Astrocyte (in vitro differentiated cells and primary cell): ENCODE measurements around the gene ALDOB.

Experiments
- CTCF ChIP-seq: IDR thresholded peaks from 2 replicates; pipeline ENCODE4 v1.5.1; 2011; ENCODE audit warnings: low read depth, mild to moderate bottlenecking, inconsistent platforms, low read length, moderate library complexity; ENCODE audit not compliant: insufficient read depth
- EZH2 ChIP-seq: IDR thresholded peaks from 2 replicates; pipeline ENCODE4 v1.6.1; 2012; ENCODE audit warnings: mild to moderate bottlenecking, low read length, inconsistent platforms; ENCODE audit not compliant: insufficient read depth

DNA sequence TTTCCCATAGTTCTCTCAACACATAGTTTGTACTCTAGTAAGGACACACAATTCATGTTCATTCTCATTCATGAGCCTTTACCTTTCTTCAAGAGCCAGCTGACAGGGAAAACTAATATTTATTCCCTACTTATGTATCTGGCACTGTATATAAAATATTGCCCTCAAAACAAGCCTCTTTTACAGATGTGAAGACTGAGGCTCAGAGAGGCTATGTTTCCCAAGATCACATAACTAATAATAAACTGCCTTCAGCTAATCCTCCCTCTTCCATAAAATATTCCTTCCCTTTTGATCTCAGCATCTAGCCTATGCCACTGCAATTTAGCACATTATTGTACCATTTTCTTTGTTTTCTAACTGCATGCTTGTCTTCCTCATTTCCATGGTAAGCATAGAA, 18.2 kb downstream of the ALDOB start:
- TF ChIP-seq EZH2 (no peak), CTCF (no peak)
